LNCAP (cell line): ENCODE results near the gene MTFR1L.

Experiments
- TF ChIP-seq, protein P1 (sequence below): fragments of 450-650 bp; IDR thresholded peaks from 2 replicates; pipeline ENCODE4 v1.5.1; 2017; ENCODE audit warnings: mild to moderate bottlenecking

MTFR1L gene

DNA sequence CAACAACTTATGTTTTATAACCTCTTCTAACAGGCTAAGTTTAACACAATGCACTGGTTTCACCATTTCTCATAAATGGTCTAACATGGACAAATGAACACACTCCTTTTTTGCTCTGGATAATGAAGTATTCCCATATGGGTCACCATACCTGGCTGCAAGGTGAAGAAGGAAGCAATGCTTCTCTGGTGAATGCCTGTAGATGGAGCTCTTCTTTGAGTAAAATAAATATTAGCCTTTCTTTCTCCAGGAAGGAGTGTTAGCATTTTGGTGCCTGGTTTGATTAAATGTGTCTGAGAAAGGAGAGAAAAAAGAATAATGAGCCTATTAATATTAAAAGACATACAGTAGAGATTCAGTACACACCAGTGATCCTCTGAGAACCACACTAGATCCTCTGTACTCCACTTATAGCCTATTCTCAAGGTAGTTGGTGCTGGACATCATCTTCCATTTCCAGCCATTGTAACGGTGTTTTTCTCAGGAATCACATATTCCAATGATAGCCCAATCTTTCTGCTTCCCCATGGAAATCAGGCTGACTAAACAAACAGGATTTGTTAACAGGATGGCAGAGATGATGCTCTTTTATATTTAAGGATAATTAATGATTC lies 17.6 kb downstream of the MTFR1L start:
- TF ChIP-seq, protein P1, sequence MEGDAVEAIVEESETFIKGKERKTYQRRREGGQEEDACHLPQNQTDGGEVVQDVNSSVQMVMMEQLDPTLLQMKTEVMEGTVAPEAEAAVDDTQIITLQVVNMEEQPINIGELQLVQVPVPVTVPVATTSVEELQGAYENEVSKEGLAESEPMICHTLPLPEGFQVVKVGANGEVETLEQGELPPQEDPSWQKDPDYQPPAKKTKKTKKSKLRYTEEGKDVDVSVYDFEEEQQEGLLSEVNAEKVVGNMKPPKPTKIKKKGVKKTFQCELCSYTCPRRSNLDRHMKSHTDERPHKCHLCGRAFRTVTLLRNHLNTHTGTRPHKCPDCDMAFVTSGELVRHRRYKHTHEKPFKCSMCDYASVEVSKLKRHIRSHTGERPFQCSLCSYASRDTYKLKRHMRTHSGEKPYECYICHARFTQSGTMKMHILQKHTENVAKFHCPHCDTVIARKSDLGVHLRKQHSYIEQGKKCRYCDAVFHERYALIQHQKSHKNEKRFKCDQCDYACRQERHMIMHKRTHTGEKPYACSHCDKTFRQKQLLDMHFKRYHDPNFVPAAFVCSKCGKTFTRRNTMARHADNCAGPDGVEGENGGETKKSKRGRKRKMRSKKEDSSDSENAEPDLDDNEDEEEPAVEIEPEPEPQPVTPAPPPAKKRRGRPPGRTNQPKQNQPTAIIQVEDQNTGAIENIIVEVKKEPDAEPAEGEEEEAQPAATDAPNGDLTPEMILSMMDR: peak; percentile 58

DNA sequence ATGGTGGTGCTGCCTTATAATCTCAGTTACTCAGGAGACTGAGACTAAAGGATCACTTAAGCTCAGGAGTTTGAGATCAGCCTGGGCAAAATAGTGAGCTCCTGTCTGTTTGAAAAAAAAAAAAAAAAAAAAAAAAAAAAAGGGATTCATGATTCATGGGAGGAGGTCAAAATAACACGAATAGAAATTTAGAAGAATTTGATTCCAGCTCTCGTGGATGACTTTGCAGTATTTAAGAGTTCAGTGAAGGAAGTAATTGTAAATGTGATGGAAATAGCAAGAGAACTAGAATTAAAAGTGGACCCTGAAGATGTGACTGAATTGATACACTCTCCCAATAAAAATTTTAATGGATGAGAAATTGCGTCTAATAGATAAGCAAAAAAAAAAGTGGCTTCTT lies 23.7 kb downstream of the MTFR1L start:
- TF ChIP-seq, protein P1: no peak

DNA sequence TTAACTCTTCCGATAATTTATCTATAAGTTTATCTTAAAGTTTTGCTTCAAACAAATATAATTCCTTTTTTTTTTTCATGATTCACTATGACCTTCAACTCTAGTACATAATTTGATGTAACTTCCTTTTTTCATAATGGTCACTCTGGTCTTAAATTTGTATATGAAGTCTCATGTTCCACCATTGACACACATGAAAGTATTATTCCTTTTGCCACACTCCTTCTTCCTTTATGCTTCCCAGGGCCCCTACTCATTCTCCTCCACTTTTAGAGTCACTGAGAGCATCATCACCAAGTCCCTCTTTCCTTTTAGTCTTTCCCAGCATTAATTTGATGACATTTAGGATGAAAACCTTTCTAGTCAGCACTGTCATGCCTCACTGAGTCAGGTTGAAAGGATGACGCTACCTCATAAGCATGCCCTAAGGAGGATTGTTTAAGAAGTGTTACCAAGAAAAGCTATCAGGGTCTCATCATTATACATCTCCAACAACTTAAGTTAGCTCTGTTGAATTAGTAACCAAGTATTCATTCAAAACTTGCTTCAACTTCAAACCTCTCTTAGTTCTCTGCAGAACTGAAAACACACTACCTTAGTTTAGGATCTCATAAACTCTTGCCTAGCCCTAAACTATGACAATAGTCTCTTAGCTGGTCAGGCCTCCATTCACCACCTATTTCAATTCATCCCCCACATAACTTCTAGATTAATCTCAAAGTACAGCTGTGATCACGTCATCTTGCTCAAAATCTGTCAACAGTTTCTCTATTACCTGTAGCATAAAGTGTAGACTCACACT lies 25.0 kb downstream of the MTFR1L start:
- TF ChIP-seq, protein P1: no peak

DNA sequence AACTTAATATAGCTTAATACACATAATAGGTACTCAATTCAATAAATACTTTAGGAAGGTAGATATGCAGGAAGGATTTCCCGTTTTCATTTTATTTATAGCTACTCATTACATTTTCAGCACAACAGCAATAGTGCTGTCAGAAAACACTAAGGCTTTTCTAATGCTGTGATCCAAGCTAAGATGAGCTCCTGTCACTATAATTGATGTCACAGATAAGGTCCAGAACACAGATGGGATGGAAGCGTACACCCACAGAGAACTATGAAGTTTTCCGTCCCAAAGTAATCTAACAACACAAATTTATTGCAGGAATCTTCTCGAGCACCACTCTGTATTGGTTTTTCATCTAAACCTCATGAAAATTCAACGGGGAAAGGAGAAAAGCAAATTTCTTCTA lies 25.9 kb downstream of the MTFR1L start:
- TF ChIP-seq, protein P1: no peak

DNA sequence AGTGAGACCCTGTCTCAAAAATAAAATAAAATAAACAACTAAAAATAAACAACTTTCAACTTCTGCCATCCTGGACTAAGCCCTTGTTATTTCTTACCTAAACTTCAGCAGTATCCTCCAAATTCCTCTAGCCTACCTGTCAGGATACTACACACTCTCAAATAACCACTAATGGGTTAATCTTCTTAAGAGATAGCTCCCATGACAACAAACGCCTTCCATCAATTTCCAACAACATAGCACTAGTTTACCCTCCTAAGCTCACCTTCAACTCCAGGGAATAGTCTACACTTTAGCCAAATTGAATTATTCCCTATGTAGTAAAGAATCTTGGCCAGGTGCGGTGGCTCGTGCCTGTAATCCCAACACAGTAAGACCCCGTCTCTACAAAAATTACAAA lies 28.2 kb downstream of the MTFR1L start:
- TF ChIP-seq, protein P1: no peak

DNA sequence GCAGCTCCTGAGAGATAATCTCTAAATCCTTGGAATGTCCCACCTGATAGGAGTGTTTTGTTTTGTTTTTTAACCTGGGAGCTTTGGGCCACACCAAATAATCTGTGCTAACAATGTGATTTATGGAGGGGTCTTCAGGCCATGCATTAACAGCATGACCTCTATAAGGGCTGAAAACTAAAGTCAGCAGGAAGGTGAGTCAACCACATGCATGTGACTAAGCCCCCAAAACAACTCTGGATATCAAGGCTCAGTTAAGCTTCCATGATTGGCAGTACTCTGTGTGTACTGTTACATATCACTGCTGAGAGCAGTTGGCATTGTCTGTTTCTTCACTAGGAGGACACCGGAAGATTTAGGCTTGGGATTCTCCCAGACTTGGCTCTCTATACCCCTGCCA lies 28.8 kb downstream of the MTFR1L start:
- TF ChIP-seq, protein P1: no peak

DNA sequence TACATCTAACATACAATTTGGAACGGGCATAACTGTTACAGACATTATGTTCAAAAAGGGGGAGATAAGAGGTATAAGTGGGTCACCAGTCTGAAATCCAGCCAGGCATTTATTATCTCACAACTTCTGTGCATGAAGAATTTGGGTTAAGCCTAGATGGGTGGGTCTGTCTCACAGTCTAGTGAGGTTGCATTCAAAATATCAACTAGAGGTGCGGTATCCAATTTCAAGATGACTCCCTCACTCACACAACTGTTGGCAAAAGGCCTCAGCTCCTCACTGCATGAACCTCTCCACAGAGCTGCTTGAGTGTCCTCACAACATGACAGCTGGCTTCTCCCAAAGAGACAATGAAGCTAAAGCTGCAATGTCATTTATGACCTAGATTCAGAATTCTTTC lies 34.8 kb downstream of the MTFR1L start:
- TF ChIP-seq, protein P1: no peak
